GM21423 (cell line): ENCODE results near the gene COX18.

Source experiments
- ATAC-seq: cut with Tn5 transposase; IDR thresholded peaks from one replicate; pipeline ENCODE4 v1.9.1; 2021; ENCODE audit warnings: mild to moderate bottlenecking, moderate library complexity; ENCODE audit not compliant: unreplicated experiment

The COX18 gene

GRCh38 chr4:73069338-73070073 lies at the start of gene COX18:
Gene COX18, minus strand, starts transcription at chr4:73069716. Its CDS starts 67 bp downstream, at chr4:73069649.
- ATAC-seq = peak; percentile 84

GRCh38 chr4:73109493-73109892 lies 40.0 kb upstream of the COX18 start:
- ATAC-seq = no peak

- ATAC-seq = no peak
Measured at GRCh38 chr4:73104695-73105094, 35.2 kb upstream of the COX18 start.

GRCh38 chr4:73103799-73104503 lies 34.4 kb upstream of the COX18 start:
- no peak for ATAC-seq

- no peak for ATAC-seq
Measured at GRCh38 chr4:73099143-73099542, 29.6 kb upstream of the COX18 start.

- no peak for ATAC-seq
Measured at GRCh38 chr4:73098713-73099112, 29.2 kb upstream of the COX18 start.

GRCh38 chr4:73098016-73098415 lies 28.5 kb upstream of the COX18 start:
- ATAC-seq = no peak

- ATAC-seq = no peak
Measured at GRCh38 chr4:73092868-73093267, 23.4 kb upstream of the COX18 start.

- no peak for ATAC-seq
Measured at GRCh38 chr4:73090738-73091137, 21.2 kb upstream of the COX18 start.

- no peak for ATAC-seq
Measured at GRCh38 chr4:73087871-73088270, 18.4 kb upstream of the COX18 start.

- no peak for ATAC-seq
Measured at GRCh38 chr4:73086095-73086868, 16.8 kb upstream of the COX18 start.

- no peak for ATAC-seq
Measured at GRCh38 chr4:73080789-73081188, 11.3 kb upstream of the COX18 start.

GRCh38 chr4:73075832-73076231 lies 6.3 kb upstream of the COX18 start:
- no peak for ATAC-seq

GRCh38 chr4:73070074-73070390 lies 516 bp upstream of the COX18 start:
- ATAC-seq = peak; percentile 9

GRCh38 chr4:73068491-73069337 lies 802 bp downstream of the COX18 start:
- ATAC-seq = peak; percentile 0

GRCh38 chr4:73067971-73068394 lies 1.5 kb downstream of the COX18 start:
- no peak for ATAC-seq

- no peak for ATAC-seq
Measured at GRCh38 chr4:73066928-73067327, 2.6 kb downstream of the COX18 start.

- ATAC-seq = no peak
Measured at GRCh38 chr4:73066445-73066844, 3.1 kb downstream of the COX18 start.

GRCh38 chr4:73064536-73064935 lies 5.0 kb downstream of the COX18 start:
- no peak for ATAC-seq

GRCh38 chr4:73055241-73055897 lies 14.1 kb downstream of the COX18 start:
- peak; percentile 79 for ATAC-seq
